NCI-H345 treated with DMSO at 0.1 percent for 48 hours (cell line): ENCODE results near the gene AGPAT3.

ENCODE experiments used
- DNase-seq: peaks from one replicate; lab custom pipeline; 2025; ENCODE audit not compliant: unreplicated experiment; lab: John Stamatoyannopoulos, UW

Gene AGPAT3

DNA sequence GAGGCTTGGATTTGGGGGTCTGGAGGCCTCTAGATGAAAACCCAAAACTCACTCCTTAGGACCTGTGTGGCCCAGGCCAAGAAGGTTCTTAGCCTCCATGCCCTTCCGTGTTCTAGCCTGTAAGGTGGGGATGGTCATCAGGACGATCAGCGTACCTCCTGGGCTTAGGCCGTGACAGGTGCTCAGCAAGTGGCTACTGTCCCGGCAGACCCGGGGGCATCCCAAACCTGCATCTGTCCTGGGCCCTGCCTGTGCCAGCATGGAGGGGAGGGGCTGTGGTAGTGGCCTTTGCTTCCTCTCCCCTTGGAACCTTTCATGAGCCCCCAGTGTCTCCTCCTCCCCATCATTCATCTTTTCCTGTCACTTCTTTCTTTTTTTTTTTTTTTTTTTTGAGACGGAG lies 124.4 kb downstream of the AGPAT3 start:
- no peak for DNase-seq

DNA sequence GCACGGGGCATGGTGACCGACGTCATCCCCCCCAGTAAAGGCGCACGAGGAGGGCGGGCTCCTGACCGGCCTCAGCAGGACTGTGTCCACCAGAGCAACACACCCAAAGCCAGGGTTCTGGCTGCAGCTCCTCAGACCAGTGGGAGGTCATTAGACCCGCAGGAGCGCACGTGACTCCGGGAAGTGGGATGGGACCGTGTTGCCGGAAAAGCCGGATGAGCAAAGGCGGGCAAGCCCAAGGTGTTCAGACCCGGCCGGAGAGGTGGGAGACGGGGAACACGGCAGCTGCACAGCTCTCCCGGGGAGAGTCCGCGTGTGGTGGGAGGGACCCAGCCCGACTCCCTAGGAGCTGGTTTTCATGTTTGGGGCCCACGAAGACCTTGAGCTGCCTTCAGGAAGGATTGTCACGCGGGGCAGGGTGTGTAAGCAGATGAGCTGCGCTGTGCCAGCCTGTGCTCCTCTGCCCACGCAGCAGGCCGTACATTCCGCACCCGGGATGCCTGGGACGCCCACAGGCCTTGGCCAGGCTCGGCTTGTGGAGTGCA lies 126.5 kb downstream of the AGPAT3 start:
- DNase-seq, result no peak

DNA sequence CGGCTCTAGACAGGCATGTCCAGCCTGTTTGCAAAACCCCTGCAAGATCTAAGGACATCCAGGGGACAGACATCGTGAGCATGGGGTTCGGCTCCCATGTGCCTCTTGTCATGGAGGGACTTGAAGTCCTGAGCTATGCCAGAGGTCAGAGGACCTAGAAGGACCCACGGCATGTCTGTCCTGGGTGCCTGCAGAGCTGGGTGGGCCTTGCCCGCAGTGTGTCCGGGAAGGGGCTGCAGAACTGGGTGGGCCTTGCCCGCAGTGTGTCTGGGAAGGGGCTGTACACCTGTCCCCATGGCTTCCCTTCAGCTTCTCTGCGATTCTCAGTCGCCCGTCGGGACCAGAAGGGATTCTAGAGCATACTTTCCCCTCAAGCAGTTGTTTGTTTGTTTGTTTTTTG lies 127.1 kb downstream of the AGPAT3 start:
- DNase-seq, result no peak

DNA sequence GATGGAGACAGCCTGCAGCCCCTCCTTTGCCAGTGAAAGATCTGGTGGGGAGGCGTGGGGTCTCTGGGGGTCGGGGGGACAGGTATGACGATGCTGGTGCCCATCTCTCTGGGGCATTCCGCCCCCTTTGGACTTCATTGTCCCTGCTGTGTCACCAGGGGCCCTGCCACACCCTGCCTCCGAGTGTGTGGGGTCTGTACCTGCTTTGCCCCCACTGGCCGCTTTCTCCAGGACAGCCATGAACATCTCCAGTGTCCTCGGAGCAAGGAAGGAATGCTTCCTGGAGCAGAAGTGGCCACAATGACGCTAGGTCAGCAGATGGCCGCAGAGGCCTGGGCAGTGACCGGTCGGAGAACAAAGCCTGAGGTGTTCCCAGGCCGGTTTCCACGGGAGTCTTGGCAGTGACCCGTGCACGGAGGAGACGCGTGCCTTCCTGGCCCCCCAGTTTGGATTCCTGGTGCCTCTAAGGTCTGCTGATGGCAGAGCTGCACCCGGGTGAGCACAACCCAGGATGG lies 128.5 kb downstream of the AGPAT3 start:
- DNase-seq, result no peak

DNA sequence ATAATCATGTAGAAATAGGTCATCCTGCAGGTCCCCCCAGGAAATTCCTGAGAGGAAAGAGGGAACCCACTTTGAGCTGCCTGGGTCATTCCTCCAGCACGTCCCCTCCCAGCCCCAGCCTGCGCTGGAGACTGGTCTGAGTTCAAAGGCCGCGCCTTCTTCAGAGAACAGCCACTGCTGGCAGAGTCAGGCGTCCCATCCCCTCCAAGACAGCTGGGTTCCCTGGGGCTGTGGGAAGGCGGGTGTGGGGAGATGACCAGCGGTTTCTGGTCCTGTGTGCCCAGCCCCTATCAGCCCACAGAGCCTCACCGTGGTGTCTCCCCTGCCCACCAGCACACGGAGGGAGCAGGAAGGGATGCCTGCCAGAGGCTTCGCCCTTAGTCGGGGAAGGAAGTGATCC lies 129.1 kb downstream of the AGPAT3 start:
- no peak for DNase-seq

DNA sequence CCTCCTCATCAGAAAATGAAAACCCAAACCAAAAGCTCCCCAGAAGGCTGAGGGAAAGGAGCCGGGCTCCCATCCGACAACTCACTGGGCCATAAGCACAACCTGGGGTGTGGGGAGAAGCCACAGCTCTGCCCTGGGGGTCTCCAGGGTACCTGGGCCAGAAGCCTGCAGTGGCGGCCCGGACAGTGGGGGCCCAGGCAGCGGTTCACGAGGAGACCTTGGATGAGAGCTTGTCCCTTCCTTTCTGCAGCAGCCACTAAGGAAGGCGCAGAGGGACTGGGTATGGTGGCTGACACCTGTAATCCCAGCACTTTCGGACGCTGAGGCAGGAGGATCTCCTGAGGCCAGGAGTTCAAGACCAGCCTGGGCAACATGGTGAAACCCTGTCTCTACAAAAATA lies 129.6 kb downstream of the AGPAT3 start:
- no peak for DNase-seq

DNA sequence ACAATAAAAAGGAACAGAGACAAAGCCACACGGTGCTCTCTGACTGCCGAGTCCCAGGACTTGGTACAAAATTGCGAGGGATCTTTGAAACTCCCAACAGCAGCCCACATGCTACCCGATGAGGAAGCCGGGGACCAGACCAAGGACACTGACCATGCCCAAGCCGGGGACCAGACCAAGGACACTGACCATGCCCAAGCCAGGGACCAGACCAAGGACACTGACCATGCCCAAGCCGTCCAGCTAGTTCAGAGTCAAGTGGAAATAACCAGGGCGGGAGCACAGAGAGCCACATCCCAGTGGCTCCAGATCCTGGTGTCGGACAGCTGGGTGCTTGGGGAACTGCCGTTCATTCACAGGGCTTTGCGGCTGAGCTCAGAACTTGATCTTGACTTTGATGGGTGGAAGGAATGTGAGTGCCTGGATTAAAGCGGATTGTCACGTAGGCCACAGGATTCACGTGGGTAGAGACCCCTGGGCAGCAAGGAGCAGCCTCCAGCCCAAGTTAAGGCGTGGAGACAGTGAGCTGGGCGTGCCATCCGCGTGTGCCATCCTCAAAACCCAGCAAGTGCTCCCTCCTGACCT lies 130.6 kb downstream of the AGPAT3 start:
- DNase-seq, result no peak

DNA sequence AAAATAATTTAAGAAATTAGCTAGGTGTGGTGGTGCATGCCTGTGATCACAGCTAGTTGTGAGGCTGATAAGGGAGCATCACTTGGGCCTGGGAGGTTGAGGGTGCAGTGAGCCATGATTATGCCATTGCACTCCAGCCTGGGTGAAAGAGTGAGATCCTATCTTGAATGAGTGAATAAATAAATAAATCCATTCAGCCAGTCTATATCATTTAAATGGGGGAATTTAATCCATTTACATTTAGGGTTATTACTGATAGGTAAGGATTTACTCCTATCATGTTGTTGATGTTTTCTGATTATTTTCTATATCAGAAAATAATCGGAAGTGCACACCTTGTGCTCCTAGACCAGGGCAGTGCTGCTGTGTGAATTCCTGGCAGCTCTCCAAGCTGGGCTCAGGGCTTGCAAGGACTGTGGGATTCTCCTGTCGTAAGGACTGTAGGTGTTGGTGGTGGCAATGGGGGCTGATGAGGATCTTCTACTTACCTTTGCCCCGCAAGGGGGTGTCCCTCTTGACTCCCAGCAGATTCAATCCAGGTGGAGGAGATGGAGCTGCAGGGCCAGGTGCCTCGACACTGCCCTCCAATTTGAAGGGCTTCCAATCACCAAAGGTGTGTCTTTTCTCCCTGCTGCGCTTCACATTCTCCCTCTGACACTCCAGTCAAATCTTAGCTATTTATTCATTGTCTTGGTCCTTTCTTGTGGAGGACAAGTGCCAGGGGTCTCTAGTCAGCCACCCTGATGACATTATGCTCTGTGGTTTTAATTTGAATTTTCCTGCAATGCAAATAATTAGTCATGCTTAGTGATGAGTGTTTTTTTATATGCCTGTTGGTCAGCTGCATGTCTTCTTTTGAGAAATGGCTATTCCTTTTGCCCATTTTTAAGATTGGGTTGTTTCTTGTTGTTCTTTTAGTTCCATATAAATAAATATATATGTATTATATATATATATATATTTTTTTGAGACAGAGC lies 133.0 kb downstream of the AGPAT3 start:
- no peak for DNase-seq

DNA sequence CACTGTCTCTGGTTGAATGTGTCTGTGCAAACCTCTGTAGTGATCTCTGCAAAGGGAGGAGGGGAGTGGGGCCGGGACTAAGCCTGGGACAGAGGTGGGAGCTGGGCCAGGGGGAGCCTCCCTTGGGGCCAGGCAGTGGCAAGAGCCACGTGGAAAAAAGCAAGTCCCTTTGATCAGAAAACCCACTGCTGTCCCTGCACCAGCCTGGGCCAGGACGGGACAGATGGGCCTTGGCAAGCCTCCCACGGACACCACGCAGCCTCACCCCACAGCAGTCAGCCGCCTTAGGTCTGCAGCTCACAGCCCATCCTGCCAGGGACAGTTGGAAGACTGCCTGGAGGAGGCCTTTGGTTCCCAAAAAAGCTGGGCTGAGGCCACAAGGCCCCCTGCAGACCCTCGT lies 135.3 kb downstream of the AGPAT3 start:
- no peak for DNase-seq

DNA sequence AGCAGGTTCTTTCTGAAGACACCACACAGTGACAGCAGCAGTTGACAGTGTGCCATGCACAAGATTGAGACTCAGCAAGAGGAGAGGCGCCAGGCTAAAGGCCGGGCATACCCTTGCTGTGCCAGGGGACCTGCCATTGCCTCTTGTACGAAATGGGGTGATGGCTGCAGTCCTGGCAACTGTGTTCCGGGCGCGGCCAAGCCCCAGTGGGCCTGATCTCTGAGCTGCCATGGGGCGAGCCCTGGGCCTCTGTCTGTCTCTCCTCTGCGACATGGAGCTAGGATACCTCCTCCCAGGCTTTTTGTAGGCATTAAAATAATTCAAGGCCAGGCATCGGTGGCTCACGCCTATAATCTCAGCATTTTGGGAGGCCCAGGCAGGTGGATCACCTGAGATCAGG lies 137.5 kb downstream of the AGPAT3 start:
- DNase-seq, result no peak

DNA sequence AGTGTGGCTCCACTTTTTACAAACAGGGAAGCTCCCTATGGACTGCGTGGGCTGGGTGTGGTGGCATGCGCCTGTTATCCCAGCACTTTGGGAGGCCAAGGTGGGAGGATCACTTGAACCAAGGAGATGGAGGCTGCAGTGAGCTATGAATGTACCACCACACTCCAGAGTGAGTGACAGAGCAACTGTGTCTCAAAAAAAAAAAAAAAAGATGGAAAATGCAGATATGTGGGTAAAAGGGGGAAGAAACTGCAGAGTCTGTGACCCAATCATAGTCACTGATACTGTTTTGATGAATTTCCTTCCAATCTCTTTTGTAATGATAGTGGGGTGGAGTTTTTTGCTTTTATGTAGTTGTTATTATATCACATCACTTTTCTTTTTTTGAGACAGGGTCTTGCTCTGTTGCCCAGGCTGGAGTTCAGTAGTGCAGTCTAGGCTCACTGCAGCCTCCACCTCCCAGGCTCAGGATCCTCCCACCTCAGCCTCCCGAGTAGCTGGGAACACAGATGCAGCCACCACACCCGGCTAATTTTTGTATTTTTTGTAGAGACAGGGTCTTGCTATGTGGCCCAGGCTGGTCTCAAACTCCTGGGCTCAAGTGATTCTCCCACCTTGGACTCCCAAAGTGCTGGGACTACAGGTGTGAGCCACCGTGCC lies 138.4 kb downstream of the AGPAT3 start:
- no peak for DNase-seq

DNA sequence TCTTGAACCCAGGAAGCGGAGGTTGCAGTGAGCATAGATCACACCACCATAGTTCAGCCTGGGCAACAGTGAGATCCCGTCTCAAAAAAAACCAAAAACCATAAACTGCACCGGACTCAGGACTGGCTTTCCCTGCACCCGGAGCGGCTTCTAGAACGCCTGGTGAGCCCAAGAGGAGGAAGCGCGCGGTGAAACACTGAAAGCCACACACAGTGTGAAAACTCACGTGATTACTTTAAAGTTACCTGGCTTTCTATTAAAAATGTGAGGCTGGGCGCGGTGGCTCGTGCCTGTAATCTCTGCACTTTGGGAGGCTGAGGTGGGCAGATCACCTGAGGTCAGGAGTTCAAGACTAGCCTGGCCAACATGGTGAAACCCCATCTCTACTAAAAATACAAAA lies 140.0 kb downstream of the AGPAT3 start:
- no peak for DNase-seq

DNA sequence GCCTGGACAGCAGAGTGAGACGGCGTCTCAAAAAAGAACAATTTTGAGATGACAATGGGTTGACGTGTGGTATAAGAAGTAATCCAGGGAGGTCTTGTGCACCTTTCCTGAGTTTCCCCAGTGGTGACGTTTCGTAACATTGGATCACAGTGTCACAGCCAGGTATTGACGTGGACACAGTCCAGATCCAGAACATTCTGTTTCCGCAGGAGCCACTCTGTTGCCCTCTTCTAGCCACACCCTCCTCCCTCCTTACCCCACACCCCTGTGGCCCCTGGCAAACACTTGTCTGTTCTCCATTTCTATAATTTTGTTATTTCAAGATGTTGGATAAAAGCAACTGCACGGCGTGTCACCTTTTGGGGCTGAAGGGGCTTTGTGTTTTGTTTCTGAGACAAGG lies 140.6 kb downstream of the AGPAT3 start:
- no peak for DNase-seq

DNA sequence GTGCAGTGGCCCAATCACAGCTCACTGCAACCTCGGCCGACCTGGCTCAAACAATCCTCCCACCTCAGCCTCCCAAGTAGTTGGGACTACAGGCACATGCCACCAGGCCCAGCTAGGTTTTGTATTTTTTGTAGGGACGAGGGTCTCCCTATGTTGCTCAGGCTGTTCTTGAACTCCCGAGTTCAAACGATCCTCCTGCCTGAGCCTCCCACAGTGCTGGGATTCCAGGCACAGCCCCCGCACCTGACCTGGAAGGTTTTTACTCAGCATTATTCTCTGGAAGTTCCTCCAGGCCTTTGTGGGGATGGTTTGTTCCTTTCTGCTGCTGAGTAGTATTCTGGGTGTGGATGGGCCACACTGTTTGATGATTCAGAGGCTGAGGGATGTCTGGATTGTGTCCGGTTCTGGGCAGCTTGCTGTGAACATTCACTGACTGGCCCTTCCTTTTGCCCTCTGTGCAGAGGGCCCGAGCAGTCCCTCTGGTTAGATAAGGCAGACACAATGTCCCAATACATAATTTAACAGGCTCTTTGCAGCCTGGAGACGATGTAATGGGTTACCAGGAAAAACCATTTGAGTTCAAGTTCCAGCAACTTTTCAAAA lies 141.1 kb downstream of the AGPAT3 start:
- DNase-seq, result no peak

DNA sequence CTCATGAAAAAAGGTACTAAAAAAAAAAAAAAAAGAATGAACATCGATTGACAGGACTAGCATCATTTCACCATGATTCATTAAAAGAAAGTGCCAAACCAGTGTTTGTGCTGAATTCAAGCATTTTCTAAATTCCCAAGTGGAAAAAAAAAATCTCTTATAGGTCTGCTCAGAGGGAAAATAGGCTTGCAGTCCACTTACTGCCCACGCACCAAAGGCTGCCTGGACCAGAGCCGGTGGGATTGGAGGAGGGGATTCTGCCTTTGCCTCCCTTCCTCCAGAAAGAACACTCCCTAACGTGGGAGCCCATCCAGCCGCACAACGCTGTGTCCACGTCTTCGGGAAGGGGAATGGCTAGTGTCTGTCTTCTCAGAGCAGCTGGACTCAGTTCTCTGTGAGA lies 141.6 kb downstream of the AGPAT3 start:
- DNase-seq, result no peak

DNA sequence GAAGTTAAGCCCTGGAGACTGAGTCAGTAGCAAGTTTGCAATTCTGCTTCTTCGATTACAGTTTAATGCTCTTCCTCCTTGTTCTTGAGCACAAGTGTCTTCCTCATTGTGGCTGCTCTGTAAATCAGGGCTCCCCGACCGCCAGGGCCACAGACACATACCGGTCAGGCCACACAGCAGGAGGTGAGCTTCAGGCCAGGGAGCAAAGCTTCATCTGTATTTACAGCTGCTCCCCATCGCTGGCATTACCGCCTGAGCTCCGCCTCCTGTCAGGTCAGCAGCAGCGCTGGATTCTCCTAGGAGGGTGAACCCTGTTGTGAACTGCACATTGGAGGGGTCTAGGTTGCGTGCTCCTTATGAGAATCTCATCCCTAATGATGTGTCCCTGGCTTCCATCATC lies 145.4 kb downstream of the AGPAT3 start:
- DNase-seq, result no peak

DNA sequence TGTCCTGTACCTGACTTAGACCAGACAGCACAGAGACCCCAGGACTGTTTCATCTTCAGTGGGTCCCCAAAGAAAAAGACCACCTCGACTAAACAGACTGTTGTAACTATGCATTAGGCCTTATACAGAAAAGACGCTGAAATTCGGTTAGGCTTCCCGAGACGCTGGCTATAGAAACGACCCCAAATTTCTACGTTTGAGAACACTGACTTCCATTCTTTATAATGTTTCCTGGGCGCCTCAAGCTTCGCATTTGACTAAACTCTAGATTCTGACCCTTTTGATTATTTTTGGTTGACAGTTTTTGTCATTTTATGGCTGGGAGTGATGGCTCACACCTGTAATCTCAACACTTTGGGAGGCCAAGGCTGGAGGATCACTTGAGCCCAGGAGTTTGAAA lies 146.1 kb downstream of the AGPAT3 start:
- no peak for DNase-seq

DNA sequence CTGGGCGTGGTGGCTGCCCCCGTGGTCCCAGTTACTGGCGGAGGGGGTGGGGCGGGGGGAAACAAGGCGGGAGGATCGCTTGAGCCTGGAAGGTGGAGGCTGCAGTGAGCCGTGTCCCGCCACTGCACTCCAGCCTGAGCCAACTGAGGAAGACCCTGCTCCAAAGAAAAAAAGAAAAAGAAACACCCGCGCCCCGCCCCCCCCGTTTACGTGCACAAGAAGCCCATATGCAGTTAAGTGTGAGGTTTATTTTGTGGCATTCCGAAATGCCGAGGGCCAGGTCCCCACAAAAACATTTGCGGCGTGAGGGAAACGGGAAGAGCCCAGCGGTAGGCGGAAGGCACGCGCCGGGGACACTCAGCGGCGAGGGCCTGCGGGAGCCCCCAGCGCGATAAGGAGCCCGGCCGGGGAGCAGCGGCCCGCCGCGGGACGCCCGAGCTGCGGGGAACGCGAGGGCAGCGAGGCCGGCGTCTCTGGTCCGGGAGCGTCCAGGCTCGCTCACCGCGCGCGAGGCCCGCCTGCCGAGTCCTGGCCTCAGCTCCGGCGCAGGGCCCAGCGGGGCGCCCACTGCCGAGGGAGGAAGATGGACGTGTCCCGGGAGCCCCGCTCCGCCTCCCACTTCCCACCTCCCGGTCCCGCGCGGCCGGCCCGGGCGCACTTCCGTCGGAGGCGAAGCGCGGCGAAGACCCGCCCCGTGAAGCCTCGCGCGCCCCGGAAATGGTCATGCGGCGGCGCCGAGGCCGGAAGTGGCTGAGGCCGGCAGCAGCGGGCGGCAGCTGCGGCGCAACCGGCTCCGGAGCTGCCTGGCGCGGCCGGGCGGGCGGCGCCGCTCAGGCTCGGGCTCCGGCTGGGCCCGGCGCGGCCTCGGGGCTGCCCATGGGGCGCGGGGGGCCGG lies 146.8 kb downstream of the AGPAT3 start, which contains the start of gene TRAPPC10:
TRAPPC10 (plus strand) TSS at position 731 of the 895 bp plus-strand sequence. CDS start 185 bp downstream, outside the sequence.
- peak; percentile 73 for DNase-seq

DNA sequence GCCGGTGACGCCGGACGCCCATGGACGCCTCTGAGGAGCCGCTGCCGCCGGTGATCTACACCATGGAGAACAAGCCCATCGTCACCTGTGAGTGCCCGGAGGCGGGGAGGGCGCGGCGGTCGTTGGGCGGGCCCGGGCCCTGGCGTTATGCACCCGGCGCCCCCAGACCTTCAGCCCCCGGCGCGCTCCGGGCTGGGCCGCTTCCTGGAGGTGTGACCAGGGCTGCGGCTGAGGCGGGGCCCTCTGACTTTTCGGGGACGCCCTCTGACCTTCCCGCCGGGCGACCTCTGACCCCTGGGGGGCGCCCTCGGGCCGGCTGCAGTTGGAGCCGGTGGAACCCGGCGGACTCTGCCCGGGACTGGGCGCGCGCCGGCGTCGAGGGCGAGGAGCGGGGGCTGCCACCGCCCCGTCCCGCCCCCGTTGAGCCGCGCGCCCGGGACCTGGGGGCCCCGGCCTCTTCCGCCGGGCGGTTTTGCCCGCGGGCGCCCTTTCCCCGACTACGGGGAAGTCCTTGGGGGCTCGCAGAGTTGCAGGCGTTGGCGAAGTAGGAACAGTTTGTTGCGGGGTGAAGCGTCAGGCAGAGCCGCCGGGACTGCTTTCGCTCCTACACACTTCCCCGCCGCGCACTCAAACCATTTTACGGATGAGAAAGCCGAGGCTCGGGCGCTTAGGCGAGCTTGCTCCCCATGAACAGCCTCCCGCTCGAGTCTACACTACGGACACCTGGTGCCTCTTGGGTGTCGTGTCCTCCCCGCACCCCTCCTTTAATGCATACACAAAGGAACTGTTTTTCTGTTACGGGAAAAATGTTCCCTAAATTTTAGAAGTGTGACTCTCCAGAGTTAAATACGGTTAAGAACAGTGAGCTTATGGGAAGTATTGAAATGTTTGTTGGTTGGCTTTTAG lies 147.7 kb downstream of the AGPAT3 start:
- DNase-seq, result no peak
